OCI-LY7 (cell line): ENCODE results near the gene FRAT2. TPM values are rescaled to one million over a fixed set of nuclear protein-coding genes. Genes with fewer than 3 reads are reported as not detected.

ENCODE experiments used
- BruUV-seq: library from RNA; stranded (reverse); fragments of 400-500 nt; replicated peaks from 2 replicates; lab custom pipeline; 2021; lab: Mats Ljungman, UMichigan
- CTCF ChIA-PET: fragments of 300-600 bp; sonication (Branson Sonifier 250); formaldehyde crosslinking; loops from one replicate; lab custom pipeline; 2022; ENCODE audit warnings: antibody characterized with exemption; ENCODE audit not compliant: unreplicated experiment; lab: Charles Lee
- POLR2A ChIA-PET: fragments of 300-600 bp; sonication (Branson Sonifier 250); formaldehyde crosslinking; loops from one replicate; lab custom pipeline; 2022; ENCODE audit warnings: antibody characterized with exemption; lab: Charles Lee
- DNase-seq: peaks from one replicate; pipeline ENCODE4 v3.0.0-alpha.2; 2015; ENCODE audit warnings: low spot score
- H2AFZ ChIP-seq: fragments of 200-600 bp; sonication (generic), shearing (Covaris generic); 2 replicates; pipeline ENCODE4 v1.6.1; 2014; ENCODE audit warnings: mild to moderate bottlenecking, antibody characterized with exemption, low read length, moderate library complexity
- H3K27ac ChIP-seq: fragments of 200-600 bp; sonication (generic); 2 replicates; pipeline ENCODE4 v1.5.1; 2014; ENCODE audit warnings: mixed run types, low read depth, mild to moderate bottlenecking, moderate library complexity, low read length, inconsistent platforms; ENCODE audit not compliant: poor library complexity, severe bottlenecking
- H3K36me3 ChIP-seq: fragments of 200-600 bp; sonication (generic); 2 replicates; pipeline ENCODE4 v1.6.1; 2014; ENCODE audit warnings: mild to moderate bottlenecking, antibody characterized with exemption, low read length, moderate library complexity, mixed read lengths; ENCODE audit not compliant: insufficient read depth
- H3K4me1 ChIP-seq: fragments of 200-600 bp; sonication (generic); 2 replicates; pipeline ENCODE4 v1.5.1; 2014; ENCODE audit warnings: mild to moderate bottlenecking, low read length; ENCODE audit not compliant: insufficient read depth, poor library complexity, severe bottlenecking
- H3K4me2 ChIP-seq: fragments of 200-600 bp; sonication (generic); 2 replicates; pipeline ENCODE4 v1.6.1; 2014; ENCODE audit warnings: mild to moderate bottlenecking, low read length
- H3K4me3 ChIP-seq: fragments of 200-600 bp; sonication (generic); 2 replicates; pipeline ENCODE4 v1.5.1; 2014; ENCODE audit warnings: mild to moderate bottlenecking, low read depth, low read length; ENCODE audit not compliant: poor library complexity, severe bottlenecking
- H3K79me2 ChIP-seq: fragments of 200-600 bp; sonication (generic); 2 replicates; pipeline ENCODE4 v1.6.1; 2016; ENCODE audit warnings: low read depth, mild to moderate bottlenecking, low read length, moderate library complexity, mixed read lengths; ENCODE audit not compliant: insufficient read depth
- H3K9me2 ChIP-seq: fragments of 200-600 bp; sonication (generic); 2 replicates; pipeline ENCODE4 v1.6.1; 2016; ENCODE audit warnings: mild to moderate bottlenecking, low read length, mixed read lengths; ENCODE audit not compliant: insufficient read depth
- H3K9me3 ChIP-seq: fragments of 200-600 bp; sonication (generic); 2 replicates; pipeline ENCODE4 v1.6.1; 2014; ENCODE audit warnings: mild to moderate bottlenecking, mixed run types, low read length, mixed read lengths
- H4K20me1 ChIP-seq: fragments of 200-600 bp; sonication (generic); 2 replicates; pipeline ENCODE4 v1.6.1; 2014; ENCODE audit warnings: mild to moderate bottlenecking, antibody characterized with exemption, low read length, moderate library complexity, mixed read lengths; ENCODE audit not compliant: insufficient read depth
- EZH2phosphoT487 ChIP-seq: fragments of 200-600 bp; sonication (generic); IDR thresholded peaks from 2 replicates; pipeline ENCODE4 v1.6.1; 2018; ENCODE audit warnings: low read depth, borderline replicate concordance, mild to moderate bottlenecking, mixed run types, antibody characterized with exemption, low read length, moderate library complexity, mixed read lengths
- intact Hi-C: fragments of 100-400 bp; cut with micrococcal nuclease; formaldehyde crosslinking; loops from one replicate; pipeline ENCODE4 v1.10.0; 2022; ENCODE audit not compliant: unreplicated experiment
- total RNA-seq, 2 experiments: library from RNA; depleted of rRNA in 1 of 2; stranded (reverse); fragments of >200 nt in 1 of 2; shearing (Covaris generic) in 1 of 2; gene quantifications; 2 replicates each; pipeline ENCODE4 v1.2.3, GENCODE V29; 2014 to 2022
- TF ChIP-seq, protein P1 (sequence below): fragments of 200-600 bp; sonication (generic); conservative IDR thresholded peaks from 2 replicates; pipeline ENCODE4 v1.5.1; 2014; ENCODE audit warnings: mild to moderate bottlenecking, antibody characterized with exemption, low read length, moderate library complexity, mixed read lengths

FRAT2 gene
- total RNA-seq, 2 experiments from 2014 or later: 9.3 to 18.4 TPM

DNA sequence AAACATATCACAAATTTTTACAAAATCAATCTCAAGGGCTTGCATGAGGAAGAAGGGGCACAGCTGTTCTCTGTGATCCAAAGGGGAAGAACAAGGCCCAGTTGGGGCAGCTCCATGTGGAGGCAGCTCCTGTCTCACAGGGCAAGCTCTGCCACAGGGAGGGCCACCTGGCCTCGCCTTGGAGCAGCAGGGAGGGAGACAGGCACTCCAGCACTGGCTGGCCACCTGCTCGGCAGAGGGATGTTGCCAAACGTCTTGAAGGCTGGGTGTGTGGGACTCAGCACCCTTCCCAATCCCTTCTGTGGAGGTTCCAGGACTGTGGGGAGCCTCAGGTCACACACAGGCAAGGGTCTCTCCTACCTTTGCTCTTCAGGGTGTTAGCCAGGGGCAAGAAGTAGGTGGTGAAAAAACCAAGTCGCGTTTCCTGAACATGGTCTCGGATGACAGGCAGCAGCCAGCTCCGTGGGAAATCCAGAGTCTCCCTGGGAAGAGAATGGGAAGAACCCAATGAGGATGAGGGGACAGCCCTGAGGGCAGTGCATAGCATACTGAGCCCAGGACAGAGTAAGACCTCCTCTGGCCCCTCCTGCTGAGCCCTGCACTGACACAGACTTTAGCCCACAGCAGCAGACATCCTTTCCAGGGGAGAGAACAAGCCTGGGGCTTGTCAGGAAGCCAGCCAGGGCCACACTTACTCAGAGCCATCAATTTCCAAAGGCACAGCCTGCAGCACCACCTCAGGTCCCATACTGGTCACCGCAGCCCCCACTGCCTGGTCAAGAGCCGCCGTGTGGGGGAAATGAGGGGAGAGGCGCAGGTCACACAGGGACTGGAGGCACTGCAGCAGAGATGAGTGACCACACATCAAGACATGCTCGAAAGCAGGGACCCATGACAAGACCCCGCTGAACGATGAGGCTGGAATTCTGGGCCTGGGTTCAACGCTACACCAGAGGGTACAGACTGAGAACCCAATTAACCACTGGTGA lies 44.7 kb upstream of the FRAT2 start:
- no peaks in the 10 kb centered on the region for H3K4me1 ChIP-seq
- intact Hi-C loops: no loop called here
- ChIA-PET POLR2A (no interaction called here), CTCF (no interaction called here)
- BruUV-seq: no TSS peak
- no peak for DNase-seq
- peaks cover 81% of the 10 kb centered on the region for H3K36me3 ChIP-seq
- no peaks in the 10 kb centered on the region for H4K20me1 ChIP-seq
- no peak overlapping the region for H3K27ac ChIP-seq
- H3K79me2 ChIP-seq: no peaks in the 10 kb centered on the region
- no peaks in the 10 kb centered on the region for H3K9me2 ChIP-seq
- H3K4me2 ChIP-seq: no peak overlapping the region
- H2AFZ ChIP-seq: no peak overlapping the region
- H3K9me3 ChIP-seq: no peaks in the 10 kb centered on the region
- TF ChIP-seq EZH2phosphoT487: no peak
- TF ChIP-seq, protein P1, sequence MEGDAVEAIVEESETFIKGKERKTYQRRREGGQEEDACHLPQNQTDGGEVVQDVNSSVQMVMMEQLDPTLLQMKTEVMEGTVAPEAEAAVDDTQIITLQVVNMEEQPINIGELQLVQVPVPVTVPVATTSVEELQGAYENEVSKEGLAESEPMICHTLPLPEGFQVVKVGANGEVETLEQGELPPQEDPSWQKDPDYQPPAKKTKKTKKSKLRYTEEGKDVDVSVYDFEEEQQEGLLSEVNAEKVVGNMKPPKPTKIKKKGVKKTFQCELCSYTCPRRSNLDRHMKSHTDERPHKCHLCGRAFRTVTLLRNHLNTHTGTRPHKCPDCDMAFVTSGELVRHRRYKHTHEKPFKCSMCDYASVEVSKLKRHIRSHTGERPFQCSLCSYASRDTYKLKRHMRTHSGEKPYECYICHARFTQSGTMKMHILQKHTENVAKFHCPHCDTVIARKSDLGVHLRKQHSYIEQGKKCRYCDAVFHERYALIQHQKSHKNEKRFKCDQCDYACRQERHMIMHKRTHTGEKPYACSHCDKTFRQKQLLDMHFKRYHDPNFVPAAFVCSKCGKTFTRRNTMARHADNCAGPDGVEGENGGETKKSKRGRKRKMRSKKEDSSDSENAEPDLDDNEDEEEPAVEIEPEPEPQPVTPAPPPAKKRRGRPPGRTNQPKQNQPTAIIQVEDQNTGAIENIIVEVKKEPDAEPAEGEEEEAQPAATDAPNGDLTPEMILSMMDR: no peak
- no peak overlapping the region for H3K4me3 ChIP-seq

DNA sequence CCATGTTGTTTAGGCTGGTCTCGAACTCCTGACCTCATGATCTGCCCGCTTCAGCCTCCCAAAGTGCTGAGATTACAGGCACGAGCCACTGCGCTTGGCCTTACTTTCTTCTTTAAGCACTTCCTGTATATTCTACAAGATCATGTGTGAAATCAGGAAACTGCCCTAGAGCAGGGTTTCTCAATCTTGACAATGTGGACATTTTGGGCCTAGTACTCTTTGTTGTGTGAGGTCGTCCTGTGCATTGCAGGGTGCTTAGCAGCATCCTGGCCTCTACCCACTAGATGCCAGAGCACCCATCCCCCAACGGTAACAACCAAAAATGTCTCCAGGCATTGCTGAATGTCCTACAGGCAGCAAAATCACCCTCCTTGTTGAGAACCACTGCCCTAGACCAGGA lies 41.9 kb upstream of the FRAT2 start:
- H3K27ac ChIP-seq: no peak overlapping the region
- BruUV-seq: no TSS peak
- ChIA-PET CTCF (interaction anchor here (0.6 kb wide), 1 partner anchor 9 kb away, joined by 6 read pairs; no protein-coding TSS in a partner anchor), POLR2A (interaction anchor here (0.6 kb wide), 1 partner anchor 42 kb away, joined by 4 read pairs; no protein-coding TSS in a partner anchor)
- no peaks in the 10 kb centered on the region for H3K4me1 ChIP-seq
- no peaks in the 10 kb centered on the region for H4K20me1 ChIP-seq
- no peak overlapping the region for H3K4me2 ChIP-seq
- H3K9me2 ChIP-seq: no peaks in the 10 kb centered on the region
- no peak overlapping the region for H3K4me3 ChIP-seq
- no peak overlapping the region for H2AFZ ChIP-seq
- DNase-seq: no peak
- peaks cover 84% of the 10 kb centered on the region for H3K36me3 ChIP-seq
- TF ChIP-seq, protein P1: no peak
- no peak for TF ChIP-seq EZH2phosphoT487
- no peaks in the 10 kb centered on the region for H3K79me2 ChIP-seq
- no peaks in the 10 kb centered on the region for H3K9me3 ChIP-seq
- intact Hi-C loops: no loop called here

DNA sequence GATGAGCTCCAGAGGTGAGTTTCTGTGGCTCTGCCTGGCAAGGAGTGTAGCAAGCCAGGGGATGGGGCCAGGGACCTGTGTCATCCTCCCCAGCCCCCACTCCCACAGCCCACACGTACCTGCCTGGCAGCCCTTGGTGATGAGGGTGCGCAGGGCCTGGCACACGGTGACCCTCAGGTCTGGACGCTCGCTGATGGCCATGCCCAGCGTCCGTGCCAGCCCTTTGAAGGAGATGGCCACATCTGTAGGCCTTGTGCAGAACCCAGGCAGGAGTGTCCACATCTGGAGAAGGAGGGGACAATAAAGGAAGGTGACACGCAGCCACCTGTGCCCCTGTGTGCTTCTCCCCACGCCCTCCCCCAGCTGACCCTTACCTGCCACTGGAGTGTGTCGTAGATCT lies 38.9 kb upstream of the FRAT2 start:
- H3K9me3 ChIP-seq: no peaks in the 10 kb centered on the region
- no peaks in the 10 kb centered on the region for H3K9me2 ChIP-seq
- no peak overlapping the region for H3K4me3 ChIP-seq
- no peak for DNase-seq
- CTCF ChIA-PET: no interaction called here
- POLR2A ChIA-PET: no interaction called here
- TF ChIP-seq, protein P1: no peak
- TF ChIP-seq EZH2phosphoT487: no peak
- H4K20me1 ChIP-seq: no peaks in the 10 kb centered on the region
- no peak overlapping the region for H3K4me2 ChIP-seq
- no peak overlapping the region for H2AFZ ChIP-seq
- H3K27ac ChIP-seq: no peak overlapping the region
- no peaks in the 10 kb centered on the region for H3K79me2 ChIP-seq
- H3K36me3 ChIP-seq: peaks cover 84% of the 10 kb centered on the region
- no TSS peak for BruUV-seq
- intact Hi-C loops: no loop called here
- H3K4me1 ChIP-seq: no peaks in the 10 kb centered on the region
